Astrocyte of the spinal cord (primary cell): Measurements from ENCODE around the gene PFN3.

Source experiments
- DNase-seq: peaks from one replicate; pipeline ENCODE4 v3.0.0; 2011; ENCODE audit warnings: low read depth, low spot score
- H3K4me3 ChIP-seq: 2 replicates; pipeline ENCODE4 v1.5.1; 2011; ENCODE audit warnings: low read depth, mild to moderate bottlenecking, low read length, moderate library complexity
- CTCF ChIP-seq: IDR thresholded peaks from 2 replicates; pipeline ENCODE4 v1.5.1; 2012; ENCODE audit warnings: low read depth, mild to moderate bottlenecking, low read length, inconsistent platforms
- in situ Hi-C: cut with HindIII; loops from 2 replicates; pipeline ENCODE4 v1.10.0; 2017; ENCODE audit warnings: low sequenced_read_pairs

PFN3 gene

GRCh38 chr5:177393990-177394389, 6.5 kb downstream of the PFN3 start:
- no peak for TF ChIP-seq CTCF
- in situ Hi-C loops, result no loop called here
- DNase-seq, result no peak

GRCh38 chr5:177393206-177393765, 7.2 kb downstream of the PFN3 start:
- in situ Hi-C loops, result no loop called here
- no peak for TF ChIP-seq CTCF
- H3K4me3 ChIP-seq, result no peak overlapping the region
- DNase-seq, result no peak

More at GRCh38 chr5:177393990-177394389, 6.5 kb downstream of the PFN3 start:
- H3K4me3 ChIP-seq, result no peak overlapping the region

GRCh38 chr5:177392765-177393164, 7.7 kb downstream of the PFN3 start:
- H3K4me3 ChIP-seq, result no peak overlapping the region
- in situ Hi-C loops, result no loop called here
- no peak for TF ChIP-seq CTCF
- DNase-seq, result no peak

- DNase-seq, result peak; percentile 82
- in situ Hi-C loops, result no loop called here
- no peak overlapping the region for H3K4me3 ChIP-seq
- peak; percentile 90 for TF ChIP-seq CTCF
These were observed 9.8 kb downstream of the PFN3 start for GRCh38 chr5:177390363-177391300.

GRCh38 chr5:177389241-177390169, 11.0 kb downstream of the PFN3 start:
- no peak for TF ChIP-seq CTCF
- peak; percentile 94 for DNase-seq

GRCh38 chr5:177388521-177389052, 11.9 kb downstream of the PFN3 start:
- no peak for TF ChIP-seq CTCF
- no peak overlapping the region for H3K4me3 ChIP-seq
- in situ Hi-C loops, result no loop called here
- no peak for DNase-seq

More at GRCh38 chr5:177389241-177390169, 11.0 kb downstream of the PFN3 start:
- in situ Hi-C loops, result no loop called here
- H3K4me3 ChIP-seq, result no peak overlapping the region
